NCI-H1105 treated with DMSO at 0.1 percent for 48 hours (cell line): ENCODE results near the gene AMOT.

Source experiments
- DNase-seq: peaks from one replicate; lab custom pipeline; 2025; lab: John Stamatoyannopoulos, UW

Gene AMOT

DNA sequence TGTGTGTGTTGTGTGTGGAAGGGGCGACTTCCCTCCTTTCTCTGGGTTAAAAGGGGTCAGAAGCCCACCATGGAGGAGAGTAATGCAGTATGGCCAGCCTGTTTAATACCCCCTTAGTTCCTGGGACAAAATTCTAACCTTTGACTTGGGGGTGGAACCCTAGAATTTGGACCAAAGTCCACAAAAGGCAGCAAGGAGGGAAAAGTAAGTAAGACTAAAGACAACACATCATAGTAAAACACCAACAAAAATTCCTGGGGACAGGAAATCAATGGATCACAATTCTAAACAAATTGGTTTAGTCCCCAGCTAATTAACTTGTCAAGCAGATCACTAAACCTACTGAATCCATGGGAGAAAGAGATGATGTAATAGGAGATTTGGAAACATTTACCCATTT lies 3.1 kb downstream of the AMOT start:
- no peak for DNase-seq

DNA sequence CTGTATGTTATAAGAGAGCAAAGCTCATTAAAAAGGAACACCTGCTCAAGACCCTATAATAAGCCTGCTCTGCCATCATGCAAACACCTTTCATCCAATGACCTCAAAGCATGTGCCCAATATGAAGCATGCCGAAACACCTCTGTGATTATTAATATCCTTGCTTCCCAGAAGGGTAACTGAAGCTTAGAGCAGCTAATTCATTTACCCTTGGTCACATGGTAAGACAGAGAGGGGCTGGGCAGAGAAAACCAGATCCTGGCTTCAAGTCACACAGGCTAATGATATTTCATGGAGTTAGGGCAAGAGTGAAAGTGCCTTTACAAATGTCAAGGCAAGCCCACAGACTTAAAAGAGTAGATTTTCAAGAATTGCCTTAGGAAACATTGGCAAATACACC lies 5.6 kb downstream of the AMOT start:
- no peak for DNase-seq

DNA sequence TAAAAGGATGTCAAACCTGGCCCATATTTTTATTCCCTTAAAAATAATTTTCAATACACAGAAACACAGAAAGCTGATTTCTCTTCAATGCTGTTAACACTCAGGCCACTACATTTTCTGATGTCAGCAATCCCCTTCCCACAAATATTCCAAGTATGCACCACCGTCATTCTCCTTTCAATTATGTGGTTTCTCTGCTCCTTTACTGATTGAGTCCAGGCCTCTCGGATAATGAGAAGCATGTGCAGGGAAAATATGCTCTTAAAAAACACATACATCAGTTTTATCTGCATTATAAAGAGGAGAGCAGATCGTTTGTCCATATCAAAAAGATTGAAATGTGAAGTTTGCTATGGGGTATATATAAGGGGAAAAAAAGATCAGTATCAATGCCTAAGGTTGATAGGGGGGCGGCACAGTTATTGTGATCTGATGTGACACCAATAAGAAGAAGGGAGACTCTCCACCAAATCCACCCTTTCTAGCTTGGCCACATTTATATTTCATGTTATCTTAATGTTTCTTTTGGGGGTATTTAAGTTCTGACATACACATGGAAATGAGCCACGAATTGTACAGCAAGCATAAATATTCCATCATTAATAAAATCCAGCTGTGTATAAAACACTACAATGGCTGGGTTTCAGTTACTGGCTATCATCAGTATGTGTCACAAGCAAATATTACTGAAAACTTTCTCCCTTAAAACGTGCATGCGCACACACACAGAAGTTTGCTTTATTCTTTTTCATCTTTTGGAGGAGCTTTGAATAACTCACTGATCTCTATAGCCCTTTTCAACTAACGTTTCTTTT lies 6.4 kb downstream of the AMOT start:
- no peak for DNase-seq

GRCh38 chrX:112832481-112833095 lies 8.0 kb downstream of the AMOT start:
- peak; percentile 80 for DNase-seq

DNA sequence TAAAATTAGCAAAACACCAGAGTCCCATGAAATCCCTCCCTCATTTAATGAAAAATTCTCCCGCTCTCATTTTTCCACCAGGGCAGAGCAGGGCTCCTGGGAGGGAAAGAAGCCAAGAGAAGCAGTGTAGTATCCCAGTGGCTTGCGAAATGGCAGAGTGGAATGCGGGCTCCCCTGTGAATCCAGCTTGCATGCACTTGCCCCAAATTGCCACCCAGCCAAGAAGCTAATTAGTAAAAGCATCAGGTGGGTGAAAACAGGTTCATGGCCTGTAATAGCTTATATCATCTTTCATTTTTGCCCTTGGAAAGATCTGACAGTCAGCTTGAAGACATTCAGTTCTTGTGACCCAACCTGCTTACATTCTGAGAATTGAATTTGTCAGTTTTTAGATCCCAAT lies 10.1 kb downstream of the AMOT start:
- DNase-seq: peak; percentile 77

DNA sequence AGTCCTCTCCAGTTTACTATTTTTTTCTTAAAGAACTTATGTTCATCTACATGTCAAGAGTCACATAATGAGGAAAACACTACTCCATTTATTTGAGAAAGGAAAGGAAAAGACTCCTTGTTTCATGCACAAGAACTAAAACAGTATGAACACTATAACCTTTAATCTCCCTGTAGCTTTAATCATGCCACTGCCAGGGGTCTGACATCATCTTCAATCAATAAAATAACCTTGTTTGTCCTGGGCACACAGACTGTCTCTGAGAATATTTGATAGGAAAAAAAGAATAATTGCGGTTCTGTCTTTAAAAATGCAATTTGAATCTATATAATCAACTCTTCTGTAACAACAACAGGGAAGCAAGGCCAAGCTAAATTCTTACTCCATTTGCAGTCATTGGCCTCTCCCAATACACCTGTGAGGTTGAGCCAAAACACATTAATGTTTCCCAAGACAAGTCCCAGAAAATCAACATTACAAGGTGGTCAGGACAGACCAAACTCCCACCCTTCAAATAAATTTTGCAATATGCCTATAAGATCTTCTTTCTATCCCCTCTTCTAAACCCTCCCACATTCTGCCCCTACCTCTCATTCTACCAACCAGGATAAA lies 13.2 kb downstream of the AMOT start:
- DNase-seq: no peak

GRCh38 chrX:112826023-112826422 lies 14.6 kb downstream of the AMOT start:
- DNase-seq: no peak

DNA sequence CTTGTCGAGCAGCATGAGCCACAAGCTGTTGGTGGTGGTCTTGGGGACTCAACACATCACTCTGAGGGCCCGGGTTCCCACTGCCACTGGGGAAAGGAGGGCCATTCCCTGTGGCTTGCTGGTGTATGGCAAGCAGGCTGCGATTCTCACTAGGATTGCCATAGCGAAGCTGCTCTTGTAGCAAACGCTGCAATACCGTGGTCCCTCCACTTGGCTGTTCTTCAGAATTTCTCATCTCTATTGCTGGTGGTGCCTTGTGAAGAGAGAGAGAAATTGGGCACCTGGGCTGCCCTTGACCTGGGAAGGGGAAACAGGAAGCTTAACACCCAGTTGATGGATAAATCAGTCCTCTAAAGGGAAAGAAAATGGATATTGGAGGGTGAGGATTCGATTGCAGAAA lies 17.7 kb downstream of the AMOT start:
- DNase-seq: no peak

DNA sequence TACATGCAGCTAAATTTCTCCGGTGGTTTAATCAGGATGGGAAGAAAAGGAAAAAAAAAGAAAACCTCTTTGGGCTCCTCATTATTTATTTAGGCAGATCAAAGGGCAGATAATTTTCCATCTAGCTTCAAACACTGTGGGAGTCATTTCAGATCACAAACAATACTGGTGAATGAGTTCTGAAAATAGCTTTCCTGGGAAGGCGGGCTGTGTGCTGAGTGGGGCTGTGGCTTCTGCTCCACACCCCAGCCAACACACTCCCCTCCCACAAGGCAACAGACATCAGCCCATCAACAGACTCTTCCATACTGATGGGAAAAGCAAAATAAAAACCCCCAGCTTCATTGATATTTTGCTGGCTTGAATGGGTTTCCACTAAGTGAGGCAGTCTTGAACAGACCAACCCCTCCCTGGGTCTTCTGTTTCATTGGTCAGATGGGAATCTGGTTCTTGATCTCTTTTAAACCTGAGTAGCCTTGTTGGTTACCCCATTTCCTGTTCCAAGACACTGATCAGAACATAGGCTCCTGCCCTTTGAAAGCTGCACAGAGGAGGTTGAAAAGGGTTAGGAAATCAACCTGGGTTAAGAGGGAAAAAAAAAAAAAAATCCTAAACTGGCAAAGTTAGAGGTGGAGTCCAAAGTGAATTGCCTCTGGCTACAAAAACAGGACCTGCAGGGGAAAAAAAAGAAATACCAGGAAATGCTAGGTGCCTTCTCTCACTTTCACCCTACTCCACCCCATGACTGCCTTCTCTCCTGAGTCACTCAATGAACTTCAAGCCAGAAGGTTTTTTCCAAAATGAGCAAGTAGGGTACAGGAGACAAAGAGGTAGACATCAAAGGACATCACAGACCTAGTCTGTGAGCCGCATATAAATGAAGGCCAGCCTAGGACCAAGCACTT lies 20.0 kb downstream of the AMOT start:
- DNase-seq: peak; percentile 24

DNA sequence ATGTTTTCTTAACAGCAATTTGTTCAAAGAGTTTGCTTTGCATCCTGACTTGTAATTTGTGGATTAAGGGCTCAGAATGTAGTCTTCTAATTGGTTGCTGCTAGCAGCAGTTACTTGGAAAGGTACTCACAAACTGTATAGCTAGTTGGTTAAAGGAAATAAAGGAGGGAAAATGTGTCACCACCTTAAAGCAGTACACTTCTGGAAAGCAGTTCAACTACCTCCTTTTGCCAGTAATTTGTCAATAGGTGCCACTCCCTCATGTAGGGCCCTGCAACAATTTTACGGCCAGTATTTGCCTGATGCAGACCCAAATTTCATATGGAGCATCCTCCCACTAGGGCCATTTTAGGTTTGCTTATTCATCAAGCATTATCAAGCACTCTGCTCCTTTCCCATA lies 20.8 kb downstream of the AMOT start:
- no peak for DNase-seq

- no peak for DNase-seq
Observed at GRCh38 chrX:112819008-112819640, 21.5 kb downstream of the AMOT start.

GRCh38 chrX:112818114-112819007 lies 22.3 kb downstream of the AMOT start:
- no peak for DNase-seq

- DNase-seq: no peak
Observed at GRCh38 chrX:112816908-112817307, 23.7 kb downstream of the AMOT start.

GRCh38 chrX:112814496-112814895 lies 26.1 kb downstream of the AMOT start:
- no peak for DNase-seq

GRCh38 chrX:112812741-112813140 lies 27.9 kb downstream of the AMOT start:
- DNase-seq: no peak

DNA sequence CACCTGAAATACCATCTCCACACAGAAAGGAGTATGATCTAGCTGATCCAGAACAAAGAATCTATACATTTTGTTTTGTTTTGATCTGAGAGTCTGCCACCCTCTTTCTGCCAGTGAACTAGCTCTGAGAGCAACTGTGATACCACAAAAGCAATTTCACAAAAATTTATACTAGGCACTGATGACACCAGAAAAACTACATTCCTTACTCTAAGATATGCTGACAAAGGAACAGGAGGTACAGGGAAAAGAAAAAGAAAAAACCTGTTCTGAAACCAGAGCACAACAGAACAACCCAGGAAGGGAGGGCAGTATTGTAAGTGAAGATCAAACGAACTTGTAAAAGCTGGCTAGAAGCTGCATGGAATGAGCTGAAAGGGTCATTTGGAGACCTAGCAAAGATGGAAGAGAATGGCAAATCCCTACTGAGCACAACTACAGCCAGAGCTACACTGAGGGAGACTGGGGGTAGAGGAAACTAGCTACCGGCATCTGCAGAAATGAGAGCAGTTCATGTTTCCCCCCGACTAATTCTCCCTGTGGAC lies 31.9 kb downstream of the AMOT start:
- no peak for DNase-seq

DNA sequence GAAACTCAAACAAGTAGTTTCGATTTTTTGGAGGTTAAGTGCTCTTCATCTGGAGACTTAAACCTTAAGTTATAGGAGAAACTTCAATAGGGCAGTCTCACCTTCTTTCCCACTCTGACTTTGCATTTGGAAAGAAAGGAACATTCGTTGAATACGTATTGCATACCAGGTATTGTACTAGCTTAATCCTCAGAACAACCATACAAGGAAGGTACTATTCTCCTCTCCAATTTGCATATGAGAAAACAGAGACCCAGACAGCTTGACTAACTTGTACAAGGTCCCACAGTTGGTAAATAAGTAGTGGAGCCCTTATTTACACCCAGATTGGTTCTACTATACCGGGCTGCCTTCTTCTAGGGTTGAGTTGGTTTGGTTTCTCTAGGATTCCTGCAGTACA lies 32.6 kb downstream of the AMOT start:
- no peak for DNase-seq

GRCh38 chrX:112803060-112803459 lies 37.6 kb downstream of the AMOT start:
- no peak for DNase-seq

- DNase-seq: no peak
Observed at GRCh38 chrX:112802541-112802940, 38.1 kb downstream of the AMOT start.

DNA sequence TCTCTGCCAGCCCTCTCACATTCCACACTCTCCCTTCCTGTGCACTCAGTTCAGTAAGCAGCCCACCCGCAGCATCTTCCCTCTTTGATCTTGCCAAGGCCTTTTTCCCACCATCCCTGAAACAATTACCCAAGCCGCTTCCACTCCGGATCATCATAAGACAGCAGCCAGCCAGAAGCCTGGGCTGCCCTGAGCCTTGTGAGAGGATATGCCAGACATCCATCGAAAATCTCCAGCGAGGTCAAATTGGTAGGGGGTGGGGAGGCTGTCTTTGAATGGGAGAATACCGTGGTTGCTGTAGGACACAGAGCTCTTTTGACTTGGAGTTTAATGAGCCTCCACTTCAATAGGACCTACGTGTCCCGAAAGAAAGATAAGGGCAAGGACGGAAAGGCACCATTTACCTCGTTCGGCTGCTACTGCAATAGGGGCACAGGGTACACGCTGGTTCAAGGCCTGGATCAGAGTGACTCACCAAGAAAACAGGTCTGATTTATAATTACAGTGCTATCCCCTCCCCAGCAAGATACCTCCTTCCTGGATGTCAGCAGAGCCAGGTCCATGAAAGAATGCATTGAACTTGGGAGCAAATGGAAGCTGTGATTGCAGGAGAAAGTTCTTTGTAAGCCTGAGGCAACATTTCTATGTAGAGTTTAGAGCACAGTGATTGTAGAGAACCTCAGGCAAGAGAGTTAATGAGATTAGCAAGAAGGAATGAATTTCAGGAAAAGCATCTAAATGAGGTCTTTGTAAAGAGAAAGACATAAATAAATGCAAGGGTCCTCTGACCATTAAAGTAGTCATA lies 39.5 kb downstream of the AMOT start:
- DNase-seq: no peak
